Thyroid gland (tissue), 4 donors: Measurements from ENCODE around the gene LAD1.

Experiments used
- POLR2A ChIP-seq, 2 donors: fragments of 450-650 bp; IDR thresholded peaks; one replicate each; pipeline ENCODE4 v1.6.1; 2017; ENCODE audit warnings: antibody characterized with exemption in 2 of 2, mild to moderate bottlenecking in 2 of 2, moderate library complexity in 1 of 2
- TF ChIP-seq, protein P1 (sequence below), 6 experiments: fragments of 200-600 bp in 3 of 6; fragments of 450-650 bp in 3 of 6; sonication (generic) in 3 of 6; IDR thresholded peaks; one replicate each; pipeline ENCODE4 v1.5.1; 2016 to 2019; ENCODE audit warnings: antibody characterized with exemption in 6 of 6, mild to moderate bottlenecking in 2 of 6, inconsistent platforms in 1 of 6, moderate library complexity in 1 of 6

DNA sequence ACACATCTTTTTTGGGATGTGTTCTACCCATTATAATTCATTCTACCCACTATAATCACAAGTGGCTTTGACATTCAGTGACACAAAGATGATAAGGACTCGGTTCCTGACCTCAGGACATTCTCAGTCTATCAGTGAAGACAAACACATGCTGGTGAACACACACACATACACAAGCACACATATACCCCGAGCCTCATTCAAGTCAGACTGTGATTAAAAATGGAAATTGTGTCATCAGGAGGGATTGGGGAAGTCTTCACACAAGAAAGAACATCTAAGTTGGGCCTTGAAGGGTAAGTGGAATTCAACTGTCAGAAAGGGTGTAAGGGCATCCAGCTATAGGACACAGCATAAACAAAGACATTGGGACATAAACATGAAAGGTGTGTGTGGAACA is 2.6 kb upstream of the LAD1 start:
- TF ChIP-seq, protein P1, sequence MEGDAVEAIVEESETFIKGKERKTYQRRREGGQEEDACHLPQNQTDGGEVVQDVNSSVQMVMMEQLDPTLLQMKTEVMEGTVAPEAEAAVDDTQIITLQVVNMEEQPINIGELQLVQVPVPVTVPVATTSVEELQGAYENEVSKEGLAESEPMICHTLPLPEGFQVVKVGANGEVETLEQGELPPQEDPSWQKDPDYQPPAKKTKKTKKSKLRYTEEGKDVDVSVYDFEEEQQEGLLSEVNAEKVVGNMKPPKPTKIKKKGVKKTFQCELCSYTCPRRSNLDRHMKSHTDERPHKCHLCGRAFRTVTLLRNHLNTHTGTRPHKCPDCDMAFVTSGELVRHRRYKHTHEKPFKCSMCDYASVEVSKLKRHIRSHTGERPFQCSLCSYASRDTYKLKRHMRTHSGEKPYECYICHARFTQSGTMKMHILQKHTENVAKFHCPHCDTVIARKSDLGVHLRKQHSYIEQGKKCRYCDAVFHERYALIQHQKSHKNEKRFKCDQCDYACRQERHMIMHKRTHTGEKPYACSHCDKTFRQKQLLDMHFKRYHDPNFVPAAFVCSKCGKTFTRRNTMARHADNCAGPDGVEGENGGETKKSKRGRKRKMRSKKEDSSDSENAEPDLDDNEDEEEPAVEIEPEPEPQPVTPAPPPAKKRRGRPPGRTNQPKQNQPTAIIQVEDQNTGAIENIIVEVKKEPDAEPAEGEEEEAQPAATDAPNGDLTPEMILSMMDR (IDR thresholded peaks at IDR 0.05), result no peak
- TF ChIP-seq POLR2A (IDR thresholded peaks at IDR 0.05), result no peak
